HCT116 (cell line): Measurements from ENCODE around the gene AJUBA. TPM values are rescaled to one million over a fixed set of nuclear protein-coding genes. Genes with fewer than 3 reads are reported as not detected.

ENCODE experiments used
- ATAC-seq: fragments of 200-7000 bp; cut with Tn5 transposase; 2 replicates; pipeline ENCODE4 v1.9.1; 2020; ENCODE audit warnings: mild to moderate bottlenecking, moderate library complexity
- BruUV-seq: library from RNA; stranded (reverse); fragments of 400-500 nt; replicated peaks from 2 replicates; lab custom pipeline; 2021; lab: Mats Ljungman, UMichigan
- CTCF ChIA-PET: fragments of 300-600 bp; sonication (Branson Sonifier 250); formaldehyde crosslinking; loops from one replicate; lab custom pipeline; 2021; ENCODE audit warnings: antibody characterized with exemption; lab: Charles Lee
- POLR2A ChIA-PET: fragments of 300-600, 350-600 bp; sonication (Branson Sonifier 250); formaldehyde crosslinking; loops from one replicate; lab custom pipeline; 2021; ENCODE audit warnings: antibody characterized with exemption; lab: Charles Lee
- RAD21 ChIA-PET, 2 experiments: fragments of 300-600 bp; sonication (Branson Sonifier 250); formaldehyde crosslinking; loops; one replicate each; lab custom pipeline; 2023; ENCODE audit warnings: low total read pairs in 2 of 2; ENCODE audit not compliant: uncharacterized antibody in 2 of 2, unreplicated experiment in 2 of 2, low non-redundant PET in 1 of 2; lab: Charles Lee
- DNase-seq: peaks from one replicate; pipeline ENCODE4 v3.0.0-alpha.2; 2010; ENCODE audit warnings: low read depth, low spot score
- H2AFZ ChIP-seq: fragments of 200-600 bp; shearing (Covaris generic), sonication (generic); 2 replicates; pipeline ENCODE4 v1.6.1; 2017; ENCODE audit warnings: low read depth, mixed run types, mixed read lengths, antibody characterized with exemption, low read length; ENCODE audit not compliant: poor library complexity, severe bottlenecking
- H3K27ac ChIP-seq: 2 replicates; pipeline ENCODE4 v1.5.1; 2012; ENCODE audit warnings: low read depth, low read length
- H3K27me3 ChIP-seq: fragments of 200-600 bp; sonication (generic); 2 replicates; pipeline ENCODE4 v1.6.1; 2016; ENCODE audit warnings: mixed run types, low read length, mixed read lengths; ENCODE audit not compliant: insufficient read depth
- H3K36me3 ChIP-seq, 2 experiments: fragments of 200-500 bp in 1 of 2; fragments of 200-600 bp in 1 of 2; sonication (Bioruptor generic) in 1 of 2; sonication (generic) in 1 of 2; 2 replicates each; pipeline versions ENCODE4 v1.5.1 to v1.6.1; 2014 to 2016; ENCODE audit warnings: low read length in 2 of 2, inconsistent platforms in 1 of 2, mixed read lengths in 1 of 2, mixed run types in 1 of 2; ENCODE audit not compliant: insufficient read depth in 2 of 2, control insufficient read depth in 1 of 2
- H3K4me1 ChIP-seq, 2 experiments: fragments of 200-600 bp in 1 of 2; sonication (generic) in 1 of 2; 2 replicates each; pipeline versions ENCODE4 v1.5.1 to v1.6.1; 2012 to 2017; ENCODE audit warnings: low read length in 2 of 2, inconsistent platforms in 1 of 2, mild to moderate bottlenecking in 1 of 2, mixed read lengths in 1 of 2, mixed run types in 1 of 2, moderate library complexity in 1 of 2; ENCODE audit not compliant: insufficient read depth in 2 of 2, control insufficient read depth in 1 of 2
- H3K4me2 ChIP-seq: fragments of 200-600 bp; sonication (generic); 2 replicates; pipeline ENCODE4 v1.6.1; 2017; ENCODE audit warnings: mixed run types, low read length, mixed read lengths
- H3K4me3 ChIP-seq, 2 experiments: fragments of 200-600 bp in 1 of 2; sonication (generic) in 1 of 2; replicated peaks in 1 of 2; 2 replicates each; pipeline ENCODE4 v1.5.1; 2011 to 2016; ENCODE audit warnings: low read length in 2 of 2, control low read depth in 1 of 2, low read depth in 1 of 2, mild to moderate bottlenecking in 1 of 2, mixed read lengths in 1 of 2, mixed run types in 1 of 2
- H3K79me2 ChIP-seq: fragments of 200-600 bp; sonication (generic); 2 replicates; pipeline ENCODE4 v1.6.1; 2017; ENCODE audit warnings: mild to moderate bottlenecking, mixed run types, low read length, moderate library complexity, mixed read lengths; ENCODE audit not compliant: insufficient read depth
- H3K9ac ChIP-seq: fragments of 200-600 bp; sonication (generic); 2 replicates; pipeline ENCODE4 v1.6.1; 2016; ENCODE audit warnings: low read length, mixed read lengths
- H3K9me2 ChIP-seq: fragments of 200-600 bp; sonication (generic), shearing (Covaris generic); 2 replicates; pipeline ENCODE4 v1.6.1; 2017; ENCODE audit warnings: mixed run types, mild to moderate bottlenecking, moderate library complexity; ENCODE audit not compliant: insufficient read depth
- H3K9me3 ChIP-seq, 2 experiments: fragments of 200-500 bp in 1 of 2; fragments of 200-600 bp in 1 of 2; sonication (Bioruptor generic) in 1 of 2; sonication (generic) in 1 of 2; 2 replicates each; pipeline ENCODE4 v1.6.1; 2014 to 2017; ENCODE audit warnings: low read length in 2 of 2, mixed read lengths in 2 of 2, inconsistent platforms in 1 of 2, low read depth in 1 of 2, mild to moderate bottlenecking in 1 of 2, mixed run types in 1 of 2, moderate library complexity in 1 of 2; ENCODE audit not compliant: control insufficient read depth in 1 of 2, insufficient read depth in 1 of 2
- H4K20me1 ChIP-seq: fragments of 200-600 bp; sonication (generic), shearing (Covaris generic); 2 replicates; pipeline ENCODE4 v1.6.1; 2017; ENCODE audit warnings: mixed run types, mild to moderate bottlenecking, moderate library complexity; ENCODE audit not compliant: insufficient read depth
- CEBPB ChIP-seq: IDR thresholded peaks from 2 replicates; pipeline ENCODE4 v1.6.1; 2012; ENCODE audit warnings: low read depth
- ELF1 ChIP-seq: IDR thresholded peaks from 2 replicates; pipeline ENCODE4 v1.6.1; 2012; ENCODE audit warnings: low read depth, borderline replicate concordance
- EZH2phosphoT487 ChIP-seq: fragments of 200-600 bp; IDR thresholded peaks from 2 replicates; pipeline ENCODE4 v1.6.1; 2018; ENCODE audit warnings: antibody characterized with exemption, borderline replicate concordance
- FOSL1 ChIP-seq: IDR thresholded peaks from 2 replicates; pipeline ENCODE4 v1.6.1; 2012; ENCODE audit warnings: low read depth
- SRF ChIP-seq: IDR thresholded peaks from 2 replicates; pipeline ENCODE4 v1.6.1; 2012; ENCODE audit warnings: low read depth
- ZFX ChIP-seq: fragments of 450-650 bp; IDR thresholded peaks from 2 replicates; pipeline ENCODE4 v1.6.1; 2017
- intact Hi-C: fragments of 100-400 bp; cut with micrococcal nuclease; formaldehyde crosslinking; loops from 2 replicates; pipeline ENCODE4 v1.10.0; 2022
- total RNA-seq: library from RNA; stranded (reverse); gene quantifications from one replicate; pipeline ENCODE4 v1.2.1, GENCODE V29; 2021; ENCODE audit not compliant: unreplicated experiment
- TF ChIP-seq, protein P1 (sequence below): IDR thresholded peaks from 2 replicates; pipeline ENCODE4 v1.6.1; 2012; ENCODE audit warnings: low read depth

Gene AJUBA
- total RNA-seq, 1 experiment from 2014 or later, result 39.7 TPM

DNA sequence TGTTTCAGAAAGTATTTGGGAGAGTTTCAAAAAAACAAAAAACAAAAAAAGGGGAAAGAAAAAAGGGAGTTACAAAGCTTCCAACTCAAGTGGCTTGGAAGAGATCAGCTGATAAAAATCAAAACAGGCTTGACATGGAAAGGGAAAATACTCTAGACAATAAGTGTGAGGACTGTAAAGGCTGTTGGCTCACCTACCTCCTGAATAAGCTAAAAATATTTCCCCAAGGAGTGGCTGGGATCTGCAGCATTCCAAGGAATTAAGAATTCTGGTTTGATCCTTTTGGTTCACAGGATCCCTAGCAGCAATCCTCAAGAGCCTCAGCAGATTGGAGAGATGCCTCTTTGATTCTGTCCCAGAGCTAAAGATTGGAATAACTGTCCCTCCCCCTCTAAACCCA lies 11.2 kb upstream of the AJUBA start:
- ChIA-PET CTCF (interaction anchor here (0.8 to 3.5 kb wide), 6 partner anchors 9 to 75 kb away, joined by 3 to 33 read pairs (median 4); partner anchors contain the start of gene AJUBA), RAD21 (interaction anchor here in 1 of 2 experiments (1.1 kb wide), 1 partner anchor 66 kb away, joined by 4 read pairs; no protein-coding TSS in a partner anchor)
- Histone ChIP-seq H3K4me2 (no peak overlapping the region), H4K20me1 (no peaks in the 10 kb centered on the region), H3K27ac (no peak overlapping the region), H3K27me3 (no peaks in the 10 kb centered on the region), H2AFZ (no peak overlapping the region), H3K9me2 (no peaks in the 10 kb centered on the region)
- intact Hi-C loops, result no loop called here
- no TSS peak for BruUV-seq
- TF ChIP-seq FOSL1 (no peak), ZFX (no peak), ELF1 (no peak), CEBPB (no peak), EZH2phosphoT487 (no peak), SRF (no peak)
- TF ChIP-seq, protein P1, sequence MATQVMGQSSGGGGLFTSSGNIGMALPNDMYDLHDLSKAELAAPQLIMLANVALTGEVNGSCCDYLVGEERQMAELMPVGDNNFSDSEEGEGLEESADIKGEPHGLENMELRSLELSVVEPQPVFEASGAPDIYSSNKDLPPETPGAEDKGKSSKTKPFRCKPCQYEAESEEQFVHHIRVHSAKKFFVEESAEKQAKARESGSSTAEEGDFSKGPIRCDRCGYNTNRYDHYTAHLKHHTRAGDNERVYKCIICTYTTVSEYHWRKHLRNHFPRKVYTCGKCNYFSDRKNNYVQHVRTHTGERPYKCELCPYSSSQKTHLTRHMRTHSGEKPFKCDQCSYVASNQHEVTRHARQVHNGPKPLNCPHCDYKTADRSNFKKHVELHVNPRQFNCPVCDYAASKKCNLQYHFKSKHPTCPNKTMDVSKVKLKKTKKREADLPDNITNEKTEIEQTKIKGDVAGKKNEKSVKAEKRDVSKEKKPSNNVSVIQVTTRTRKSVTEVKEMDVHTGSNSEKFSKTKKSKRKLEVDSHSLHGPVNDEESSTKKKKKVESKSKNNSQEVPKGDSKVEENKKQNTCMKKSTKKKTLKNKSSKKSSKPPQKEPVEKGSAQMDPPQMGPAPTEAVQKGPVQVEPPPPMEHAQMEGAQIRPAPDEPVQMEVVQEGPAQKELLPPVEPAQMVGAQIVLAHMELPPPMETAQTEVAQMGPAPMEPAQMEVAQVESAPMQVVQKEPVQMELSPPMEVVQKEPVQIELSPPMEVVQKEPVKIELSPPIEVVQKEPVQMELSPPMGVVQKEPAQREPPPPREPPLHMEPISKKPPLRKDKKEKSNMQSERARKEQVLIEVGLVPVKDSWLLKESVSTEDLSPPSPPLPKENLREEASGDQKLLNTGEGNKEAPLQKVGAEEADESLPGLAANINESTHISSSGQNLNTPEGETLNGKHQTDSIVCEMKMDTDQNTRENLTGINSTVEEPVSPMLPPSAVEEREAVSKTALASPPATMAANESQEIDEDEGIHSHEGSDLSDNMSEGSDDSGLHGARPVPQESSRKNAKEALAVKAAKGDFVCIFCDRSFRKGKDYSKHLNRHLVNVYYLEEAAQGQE, result no peak
- TF ChIP-seq, all 23 proteins: peak for 0
- no peaks in the 10 kb centered on the region for H3K36me3 ChIP-seq
- no peak overlapping the region for H3K4me3 ChIP-seq
- H3K4me1 ChIP-seq, result peaks cover 4 to 8% of the 10 kb centered on the region in 2 experiments; a peak in 3 of 4 replicates
- POLR2A ChIA-PET, result interaction anchor here (1.1 to 1.6 kb wide), 2 partner anchors 13 to 17 kb away, joined by 5 to 6 read pairs; no protein-coding TSS in a partner anchor
- no peaks in the 10 kb centered on the region for H3K79me2 ChIP-seq
- DNase-seq (no peak), ATAC-seq (no peak)
- H3K9me3 ChIP-seq, result no peaks in the 10 kb centered on the region
- no peak overlapping the region for H3K9ac ChIP-seq
